ENCODE results near the gene KCTD12. TPM values are rescaled to one million over a fixed set of nuclear protein-coding genes. Genes with fewer than 3 reads are reported as not detected.

KCTD12 gene
- total RNA-seq, 1 donor from 2014 or later = 33.8 TPM

- H3K9me3 Mint-ChIP-seq (ENCODE audit: low read depth) = no peaks in the 10 kb centered on the region
- peaks cover 2% of the 10 kb centered on the region for H3K36me3 Mint-ChIP-seq (ENCODE audit: low read depth)
- H3K4me3 Mint-ChIP-seq (ENCODE audit: unreplicated experiment) = no peak overlapping the region
- TF ChIP-seq, protein P1, sequence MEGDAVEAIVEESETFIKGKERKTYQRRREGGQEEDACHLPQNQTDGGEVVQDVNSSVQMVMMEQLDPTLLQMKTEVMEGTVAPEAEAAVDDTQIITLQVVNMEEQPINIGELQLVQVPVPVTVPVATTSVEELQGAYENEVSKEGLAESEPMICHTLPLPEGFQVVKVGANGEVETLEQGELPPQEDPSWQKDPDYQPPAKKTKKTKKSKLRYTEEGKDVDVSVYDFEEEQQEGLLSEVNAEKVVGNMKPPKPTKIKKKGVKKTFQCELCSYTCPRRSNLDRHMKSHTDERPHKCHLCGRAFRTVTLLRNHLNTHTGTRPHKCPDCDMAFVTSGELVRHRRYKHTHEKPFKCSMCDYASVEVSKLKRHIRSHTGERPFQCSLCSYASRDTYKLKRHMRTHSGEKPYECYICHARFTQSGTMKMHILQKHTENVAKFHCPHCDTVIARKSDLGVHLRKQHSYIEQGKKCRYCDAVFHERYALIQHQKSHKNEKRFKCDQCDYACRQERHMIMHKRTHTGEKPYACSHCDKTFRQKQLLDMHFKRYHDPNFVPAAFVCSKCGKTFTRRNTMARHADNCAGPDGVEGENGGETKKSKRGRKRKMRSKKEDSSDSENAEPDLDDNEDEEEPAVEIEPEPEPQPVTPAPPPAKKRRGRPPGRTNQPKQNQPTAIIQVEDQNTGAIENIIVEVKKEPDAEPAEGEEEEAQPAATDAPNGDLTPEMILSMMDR (IDR thresholded peaks at IDR 0.05) = no peak
- H3K27me3 Mint-ChIP-seq (ENCODE audit: low read depth) = peaks cover 14% of the 10 kb centered on the region
- H3K27ac Mint-ChIP-seq (ENCODE audit: unreplicated experiment) = no peak overlapping the region
- H3K4me1 Mint-ChIP-seq (ENCODE audit: low read depth) = no peaks in the 10 kb centered on the region
- DNase-seq (ENCODE audit: low spot score) = no peak
Measured at GRCh38 chr13:76868371-76868770, 17.8 kb downstream of the KCTD12 start.

GRCh38 chr13:76865996-76866503 lies 20.2 kb downstream of the KCTD12 start:
- no peak for DNase-seq (ENCODE audit: low spot score)
- Mint-ChIP-seq H3K27ac (ENCODE audit: unreplicated experiment) (no peak overlapping the region), H3K9me3 (ENCODE audit: low read depth) (no peaks in the 10 kb centered on the region), H3K36me3 (ENCODE audit: low read depth) (peaks cover 2% of the 10 kb centered on the region), H3K4me1 (ENCODE audit: low read depth) (no peaks in the 10 kb centered on the region), H3K4me3 (ENCODE audit: unreplicated experiment) (no peak overlapping the region), H3K27me3 (ENCODE audit: low read depth) (peaks cover 12% of the 10 kb centered on the region)
- TF ChIP-seq, protein P1 (IDR thresholded peaks at IDR 0.05) = no peak

DNA sequence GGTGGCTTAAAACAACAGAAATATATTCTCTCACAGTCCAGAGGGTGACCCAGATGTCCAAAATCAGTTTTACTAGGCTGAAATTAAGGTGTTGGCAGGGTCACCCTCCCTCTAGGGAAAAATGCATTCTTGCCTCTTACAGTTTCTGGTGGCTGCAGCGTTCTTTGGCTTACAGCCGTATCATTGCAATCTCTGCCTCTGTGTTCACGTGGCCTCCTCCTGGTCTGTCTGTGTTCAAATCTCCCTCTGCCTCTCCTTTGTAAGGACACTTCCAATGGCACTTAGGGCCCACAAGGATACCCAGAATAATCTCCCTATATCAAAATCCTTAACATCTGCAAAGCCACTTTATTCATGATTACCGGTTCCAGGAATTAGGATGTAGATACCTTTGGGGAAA lies 21.1 kb downstream of the KCTD12 start:
- TF ChIP-seq, protein P1 (IDR thresholded peaks at IDR 0.05) = no peak
- no peaks in the 10 kb centered on the region for H3K4me1 Mint-ChIP-seq (ENCODE audit: low read depth)
- no peak overlapping the region for H3K4me3 Mint-ChIP-seq (ENCODE audit: unreplicated experiment)
- no peak for DNase-seq (ENCODE audit: low spot score)
- H3K27ac Mint-ChIP-seq (ENCODE audit: unreplicated experiment) = no peak overlapping the region
- peaks cover 12% of the 10 kb centered on the region for H3K27me3 Mint-ChIP-seq (ENCODE audit: low read depth)
- peaks cover 4% of the 10 kb centered on the region for H3K9me3 Mint-ChIP-seq (ENCODE audit: low read depth)
- peaks cover 2% of the 10 kb centered on the region for H3K36me3 Mint-ChIP-seq (ENCODE audit: low read depth)

GRCh38 chr13:76864259-76864658 lies 21.9 kb downstream of the KCTD12 start:
- H3K27ac Mint-ChIP-seq (ENCODE audit: unreplicated experiment) = no peak overlapping the region

GRCh38 chr13:76863022-76863421 lies 23.2 kb downstream of the KCTD12 start:
- no peak overlapping the region for H3K27ac Mint-ChIP-seq (ENCODE audit: unreplicated experiment)

More at GRCh38 chr13:76864259-76864658, 21.9 kb downstream of the KCTD12 start:
- no peaks in the 10 kb centered on the region for H3K4me1 Mint-ChIP-seq (ENCODE audit: low read depth)
- H3K27me3 Mint-ChIP-seq (ENCODE audit: low read depth) = peaks cover 12% of the 10 kb centered on the region
- DNase-seq (ENCODE audit: low spot score) = no peak
- peaks cover 2% of the 10 kb centered on the region for H3K36me3 Mint-ChIP-seq (ENCODE audit: low read depth)
- TF ChIP-seq, protein P1 (IDR thresholded peaks at IDR 0.05) = no peak
- no peak overlapping the region for H3K4me3 Mint-ChIP-seq (ENCODE audit: unreplicated experiment)
- peaks cover 7% of the 10 kb centered on the region for H3K9me3 Mint-ChIP-seq (ENCODE audit: low read depth)

More at GRCh38 chr13:76863022-76863421, 23.2 kb downstream of the KCTD12 start:
- Mint-ChIP-seq H3K4me1 (ENCODE audit: low read depth) (peaks cover under 1% of the 10 kb centered on the region), H3K27me3 (ENCODE audit: low read depth) (peaks cover 12% of the 10 kb centered on the region), H3K4me3 (ENCODE audit: unreplicated experiment) (no peak overlapping the region), H3K9me3 (ENCODE audit: low read depth) (peaks cover 10% of the 10 kb centered on the region), H3K36me3 (ENCODE audit: low read depth) (peaks cover 3% of the 10 kb centered on the region)
- no peak for DNase-seq (ENCODE audit: low spot score)
- TF ChIP-seq, protein P1 (IDR thresholded peaks at IDR 0.05) = no peak

Data from chondrocyte (in vitro differentiated cells).